Sigmoid colon (tissue), 4 donors: ENCODE measurements around the gene XIRP2.

Source experiments
- POLR2AphosphoS5 ChIP-seq, 4 donors: sonication (generic); formaldehyde crosslinking; IDR thresholded peaks; one replicate each; pipeline ENCODE4 v1.6.1; 2017; ENCODE audit warnings: antibody characterized with exemption in 4 of 4
- TF ChIP-seq, protein P1 (sequence below), 4 experiments: fragments of 450-650 bp in 3 of 4; fragments of 200-600 bp in 1 of 4; IDR thresholded peaks; one replicate each; pipeline ENCODE4 v1.5.1; 2016 to 2019; ENCODE audit warnings: antibody characterized with exemption in 4 of 4, mild to moderate bottlenecking in 3 of 4, moderate library complexity in 2 of 4

DNA sequence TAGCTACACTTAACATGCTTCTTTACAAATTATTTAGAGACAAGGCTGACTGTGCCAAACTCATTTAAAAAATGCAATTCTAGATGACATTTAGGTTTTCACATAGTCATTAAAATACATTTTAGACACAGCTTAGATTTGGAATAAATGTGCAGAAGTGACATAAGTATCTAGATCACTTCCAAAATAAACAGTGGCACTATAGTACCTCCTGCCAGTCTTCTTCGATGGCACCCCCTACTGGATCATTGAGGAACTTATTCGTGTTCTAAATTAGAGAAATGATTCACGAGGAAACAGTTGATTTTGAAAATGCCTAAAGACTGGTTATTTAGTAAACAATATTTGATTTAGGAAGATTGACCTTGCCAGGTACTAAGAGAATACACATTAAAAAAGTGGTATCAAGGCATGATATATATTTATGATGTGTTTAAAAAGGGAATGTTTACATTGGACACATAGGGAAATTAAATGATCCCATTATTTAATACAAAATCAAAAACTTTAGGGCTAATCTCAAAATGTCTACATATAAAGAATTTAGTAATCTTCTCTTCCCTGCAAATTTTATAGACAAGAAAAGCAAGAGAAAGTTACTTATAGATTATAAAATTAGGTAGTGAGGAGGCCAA lies 323.9 kb downstream of the XIRP2 start:
- no peak for TF ChIP-seq POLR2AphosphoS5 (IDR thresholded peaks at IDR 0.05)
- TF ChIP-seq, protein P1, sequence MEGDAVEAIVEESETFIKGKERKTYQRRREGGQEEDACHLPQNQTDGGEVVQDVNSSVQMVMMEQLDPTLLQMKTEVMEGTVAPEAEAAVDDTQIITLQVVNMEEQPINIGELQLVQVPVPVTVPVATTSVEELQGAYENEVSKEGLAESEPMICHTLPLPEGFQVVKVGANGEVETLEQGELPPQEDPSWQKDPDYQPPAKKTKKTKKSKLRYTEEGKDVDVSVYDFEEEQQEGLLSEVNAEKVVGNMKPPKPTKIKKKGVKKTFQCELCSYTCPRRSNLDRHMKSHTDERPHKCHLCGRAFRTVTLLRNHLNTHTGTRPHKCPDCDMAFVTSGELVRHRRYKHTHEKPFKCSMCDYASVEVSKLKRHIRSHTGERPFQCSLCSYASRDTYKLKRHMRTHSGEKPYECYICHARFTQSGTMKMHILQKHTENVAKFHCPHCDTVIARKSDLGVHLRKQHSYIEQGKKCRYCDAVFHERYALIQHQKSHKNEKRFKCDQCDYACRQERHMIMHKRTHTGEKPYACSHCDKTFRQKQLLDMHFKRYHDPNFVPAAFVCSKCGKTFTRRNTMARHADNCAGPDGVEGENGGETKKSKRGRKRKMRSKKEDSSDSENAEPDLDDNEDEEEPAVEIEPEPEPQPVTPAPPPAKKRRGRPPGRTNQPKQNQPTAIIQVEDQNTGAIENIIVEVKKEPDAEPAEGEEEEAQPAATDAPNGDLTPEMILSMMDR (IDR thresholded peaks at IDR 0.05) = peak; percentile 24 to 76 (median 64)
